IMR-90 (cell line): ENCODE measurements around the gene MOV10L1. TPM values are rescaled to one million over a fixed set of nuclear protein-coding genes. Genes with fewer than 3 reads are reported as not detected.
A peak's percentile ranks its signal among the peaks of the same experiment; 100 is the strongest.

Experiments used
- ATAC-seq: fragments of 200-7000 bp; cut with Tn5 transposase; 2 replicates; pipeline ENCODE4 v1.9.1; 2020; ENCODE audit warnings: low read depth, mild to moderate bottlenecking, moderate library complexity
- BruUV-seq: library from RNA; stranded (reverse); fragments of 400-500 nt; replicated peaks from 2 replicates; lab custom pipeline; 2021; lab: Mats Ljungman, UMichigan
- CTCF ChIA-PET: fragments of 300-600 bp; formaldehyde crosslinking; extraction: SDS; loops from one replicate; lab custom pipeline; 2021; ENCODE audit warnings: antibody characterized with exemption; lab: Yijun Ruan, JAX
- POLR2A ChIA-PET: fragments of 300-600 bp; sonication (Branson Sonifier 250); formaldehyde crosslinking; loops from one replicate; lab custom pipeline; 2022; ENCODE audit warnings: antibody characterized with exemption; ENCODE audit not compliant: unreplicated experiment; lab: Charles Lee
- DNase-seq: peaks from one replicate; pipeline ENCODE4 v3.0.0; 2013
- H2AFZ ChIP-seq: replicated peaks from 2 replicates; pipeline ENCODE3; 2013; ENCODE audit warnings: low read length, mild to moderate bottlenecking; ENCODE audit not compliant: poor library complexity
- H2AK5ac ChIP-seq: 2 replicates; pipeline ENCODE4 v1.6.1; 2013; ENCODE audit warnings: low read depth, low read length, inconsistent platforms
- H2AK9ac ChIP-seq: replicated peaks from 2 replicates; pipeline ENCODE3; 2013; ENCODE audit warnings: mild to moderate bottlenecking, low read depth, low read length, moderate library complexity; ENCODE audit not compliant: poor library complexity
- H2BK120ac ChIP-seq: 2 replicates; pipeline ENCODE4 v1.6.1; 2013; ENCODE audit warnings: low read depth, low read length, inconsistent platforms
- H2BK15ac ChIP-seq: 3 replicates; pipeline ENCODE4 v1.6.1; 2013; ENCODE audit warnings: low read depth, low read length, inconsistent platforms
- H2BK20ac ChIP-seq: 2 replicates; pipeline ENCODE4 v1.6.1; 2013; ENCODE audit warnings: low read depth, mild to moderate bottlenecking, inconsistent platforms, low read length, moderate library complexity
- H2BK5ac ChIP-seq: 2 replicates; pipeline ENCODE4 v1.6.1; 2013; ENCODE audit warnings: mild to moderate bottlenecking, low read depth, low read length, inconsistent platforms; ENCODE audit not compliant: poor library complexity, severe bottlenecking
- H3K14ac ChIP-seq: replicated peaks from 2 replicates; pipeline ENCODE4 v1.6.1; 2013; ENCODE audit warnings: low read depth, low read length, inconsistent platforms
- H3K18ac ChIP-seq: 2 replicates; pipeline ENCODE4 v1.6.1; 2013; ENCODE audit warnings: low read depth, low read length, control low read depth
- H3K23ac ChIP-seq: 2 replicates; pipeline ENCODE4 v1.6.1; 2013; ENCODE audit warnings: low read depth, low read length, inconsistent platforms
- H3K27ac ChIP-seq: 2 replicates; pipeline ENCODE4 v1.5.1; 2013; ENCODE audit warnings: mild to moderate bottlenecking, control low read depth, low read length; ENCODE audit not compliant: insufficient read depth
- H3K27me3 ChIP-seq: 2 replicates; pipeline ENCODE4 v1.6.1; 2013; ENCODE audit warnings: low read length; ENCODE audit not compliant: control insufficient read depth, insufficient read depth
- H3K36me3 ChIP-seq: 2 replicates; pipeline ENCODE4 v1.6.1; 2013; ENCODE audit warnings: low read length, mixed read lengths; ENCODE audit not compliant: control insufficient read depth, insufficient read depth
- H3K4ac ChIP-seq: 2 replicates; pipeline ENCODE4 v1.6.1; 2013; ENCODE audit warnings: low read depth, low read length, inconsistent platforms
- H3K4me1 ChIP-seq: 2 replicates; pipeline ENCODE4 v1.6.1; 2013; ENCODE audit warnings: low read length, mixed read lengths; ENCODE audit not compliant: control insufficient read depth, insufficient read depth
- H3K4me2 ChIP-seq: 2 replicates; pipeline ENCODE4 v1.6.1; 2013; ENCODE audit warnings: low read depth, mild to moderate bottlenecking, control low read depth, low read length, moderate library complexity
- H3K4me3 ChIP-seq: 2 replicates; pipeline ENCODE4 v1.5.1; 2013; ENCODE audit warnings: low read depth, mild to moderate bottlenecking, control low read depth, low read length, moderate library complexity; ENCODE audit not compliant: insufficient read depth
- H3K56ac ChIP-seq: 2 replicates; pipeline ENCODE4 v1.6.1; 2013; ENCODE audit warnings: low read length, inconsistent platforms; ENCODE audit not compliant: insufficient read depth; ENCODE audit errors: extremely low read depth
- H3K79me1 ChIP-seq, 2 experiments: 2 replicates each; pipeline ENCODE4 v1.6.1; 2013; ENCODE audit warnings: low read length in 2 of 2, inconsistent platforms in 1 of 2, low read depth in 1 of 2
- H3K9ac ChIP-seq: 2 replicates; pipeline ENCODE4 v1.6.1; 2013; ENCODE audit warnings: low read depth, low read length, control low read depth
- H3K9me1 ChIP-seq: 2 replicates; pipeline ENCODE4 v1.6.1; 2013; ENCODE audit warnings: low read length, inconsistent platforms; ENCODE audit not compliant: insufficient read depth
- H3K9me3 ChIP-seq: 2 replicates; pipeline ENCODE4 v1.6.1; 2013; ENCODE audit warnings: low read length; ENCODE audit not compliant: control insufficient read depth, insufficient read depth
- H4K20me1 ChIP-seq: 2 replicates; pipeline ENCODE4 v1.6.1; 2013; ENCODE audit warnings: low read length, inconsistent platforms; ENCODE audit not compliant: insufficient read depth
- H4K5ac ChIP-seq: 2 replicates; pipeline ENCODE4 v1.6.1; 2013; ENCODE audit warnings: mild to moderate bottlenecking, low read depth, low read length, control low read depth
- H4K8ac ChIP-seq, 2 experiments: 2 replicates each; pipeline ENCODE4 v1.6.1; 2013; ENCODE audit warnings: low read depth in 2 of 2, low read length in 2 of 2, control low read depth in 1 of 2, inconsistent platforms in 1 of 2
- H4K91ac ChIP-seq: 2 replicates; pipeline ENCODE4 v1.6.1; 2013; ENCODE audit warnings: low read depth, low read length, inconsistent platforms; ENCODE audit not compliant: insufficient read depth
- BHLHE40 ChIP-seq: fragments of 150-350 bp; IDR thresholded peaks from 2 replicates; pipeline ENCODE4 v1.6.1; 2016; ENCODE audit warnings: mild to moderate bottlenecking, low read depth, low read length
- CEBPB ChIP-seq: IDR thresholded peaks from 2 replicates; pipeline ENCODE4 v1.6.1; 2012; ENCODE audit warnings: low read depth, low read length, improper control_type of control experiment
- CHD1 ChIP-seq: IDR thresholded peaks from 2 replicates; pipeline ENCODE4 v1.6.1; 2012; ENCODE audit warnings: low read depth, low read length, improper control_type of control experiment
- FOS ChIP-seq: fragments of 150-350 bp; IDR thresholded peaks from 2 replicates; pipeline ENCODE4 v1.6.1; 2016; ENCODE audit warnings: low read depth, low read length
- MAFK ChIP-seq: IDR thresholded peaks from 2 replicates; pipeline ENCODE4 v1.6.1; 2012; ENCODE audit warnings: low read depth, low read length, improper control_type of control experiment
- MAZ ChIP-seq: IDR thresholded peaks from 2 replicates; pipeline ENCODE4 v1.6.1; 2012; ENCODE audit warnings: low read depth, mild to moderate bottlenecking, low read length, improper control_type of control experiment, moderate library complexity, borderline replicate concordance
- MXI1 ChIP-seq: IDR thresholded peaks from 2 replicates; pipeline ENCODE4 v1.6.1; 2012; ENCODE audit warnings: low read depth, mild to moderate bottlenecking, low read length, moderate library complexity, borderline replicate concordance
- POLR2A ChIP-seq: IDR thresholded peaks from 2 replicates; pipeline ENCODE4 v1.6.1; 2012; ENCODE audit warnings: mild to moderate bottlenecking, low read depth, low read length
- RAD21 ChIP-seq: IDR thresholded peaks from 2 replicates; pipeline ENCODE4 v1.6.1; 2012; ENCODE audit warnings: low read length, improper control_type of control experiment
- RCOR1 ChIP-seq: IDR thresholded peaks from 2 replicates; pipeline ENCODE4 v1.6.1; 2012; ENCODE audit warnings: mild to moderate bottlenecking, low read length, improper control_type of control experiment; ENCODE audit not compliant: insufficient replicate concordance
- SMC3 ChIP-seq: fragments of 150-350 bp; IDR thresholded peaks from 2 replicates; pipeline ENCODE4 v1.6.1; 2016; ENCODE audit warnings: low read depth, mild to moderate bottlenecking, antibody characterized with exemption, low read length, moderate library complexity
- WGBS, 2 experiments: methylation state at CpG; one replicate each; pipeline versions ENCODE4 v1.1.5 to v1.1.7; 2013; ENCODE audit warnings: missing lambda C conversion rate in 2 of 2; ENCODE audit not compliant: insufficient read length in 1 of 2; ENCODE audit errors: extremely low coverage in 2 of 2; 5-methylcytosine and 5-hydroxymethylcytosine counted together
- dilution Hi-C: fragments of 300-500 bp; cut with HindIII; formaldehyde crosslinking; loops from one replicate; pipeline ENCODE4 v1.14.3; 2018; ENCODE audit warnings: low sequenced_read_pairs; ENCODE audit not compliant: unreplicated experiment
- in situ Hi-C: fragments of 300-500 bp; cut with MboI; formaldehyde crosslinking; loops from 3 replicates; pipeline ENCODE4 v1.14.3; 2019; ENCODE audit warnings: low sequenced_read_pairs, inconsistent platforms, mixed read lengths
- intact Hi-C: fragments of 100-400 bp; cut with micrococcal nuclease; formaldehyde crosslinking; loops from 2 replicates; pipeline ENCODE4 v1.10.0; 2022
- polyA plus RNA-seq, 3 experiments: library from polyadenylated mRNA; depleted of rRNA; stranded (reverse); fragments of >200 nt; gene quantifications; 2 replicates each; pipeline ENCODE4 v1.2.3, GENCODE V29; 2012; ENCODE audit warnings: low replicate concordance in 1 of 3
- total RNA-seq: library from RNA; depleted of rRNA; stranded (reverse); fragments of >200 nt; gene quantifications from 2 replicates; pipeline ENCODE4 v1.2.3, GENCODE V29; 2012
- TF ChIP-seq, protein P1 (sequence below): fragments of 150-350 bp; IDR thresholded peaks from 2 replicates; pipeline ENCODE4 v1.6.1; 2016; ENCODE audit warnings: low read depth, mild to moderate bottlenecking, low read length, moderate library complexity, borderline replicate concordance
- TF ChIP-seq, protein P2 (sequence below): conservative IDR thresholded peaks from 2 replicates; pipeline ENCODE4 v1.5.1; 2012; ENCODE audit warnings: mild to moderate bottlenecking, low read depth, low read length, improper control_type of control experiment
- TF ChIP-seq, protein P3 (sequence below): fragments of 150-350 bp; IDR thresholded peaks from 2 replicates; pipeline ENCODE4 v1.6.1; 2017; ENCODE audit warnings: mild to moderate bottlenecking, antibody characterized with exemption, low read length, low read depth

MOV10L1 gene
- total and polyA plus RNA-seq, 2 of the 4 experiments (the other 2 are of a cell fraction) = 0.72 to 1.4 TPM

DNA sequence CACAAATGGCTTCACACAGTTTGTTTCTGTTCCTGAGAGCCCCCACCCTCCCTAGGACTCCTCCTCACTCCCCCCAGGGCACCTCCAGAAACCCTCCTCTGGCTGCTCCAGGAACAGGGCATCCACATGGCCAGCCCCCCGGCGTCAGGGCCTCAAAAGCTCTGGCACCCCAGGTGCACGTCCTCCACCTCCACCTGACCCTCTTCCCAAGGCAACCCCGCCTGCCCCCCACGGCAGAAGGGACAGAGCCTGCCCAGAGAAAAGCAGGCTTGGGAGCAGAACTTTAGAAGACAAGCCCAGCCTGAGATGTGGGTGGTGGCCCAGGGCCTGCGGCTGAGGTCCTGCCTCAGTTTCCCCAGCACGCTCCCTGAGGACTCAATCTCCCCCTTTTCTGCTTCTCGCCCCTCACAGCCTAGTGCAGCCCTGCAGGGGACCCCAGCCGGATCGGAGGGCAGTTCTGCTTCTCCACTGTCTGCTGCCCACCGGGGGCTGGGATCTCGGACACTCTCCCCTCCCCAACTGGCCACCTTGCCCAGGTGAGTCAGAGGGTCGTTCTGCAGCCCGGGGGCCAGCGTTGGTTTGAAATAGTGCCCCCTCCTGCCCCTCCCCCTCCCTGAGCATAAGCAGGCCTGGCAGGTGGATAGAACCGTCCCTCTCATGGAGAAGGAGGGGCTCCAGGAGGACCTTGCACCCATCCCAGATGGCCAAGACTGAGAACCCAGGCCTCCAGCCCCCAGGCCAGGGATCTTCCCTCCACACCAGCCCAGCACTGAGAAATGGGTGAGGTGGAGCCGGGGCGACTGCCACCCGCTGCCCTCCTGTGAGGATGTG lies 93.5 kb downstream of the MOV10L1 start:
- H2BK20ac ChIP-seq = no peak overlapping the region
- dilution Hi-C loops = no loop called here
- 0 out of 3 replicates have a peak overlapping the region, but pooled peaks have one; percentile 38 for H2BK15ac ChIP-seq
- H2AK9ac ChIP-seq = peak overlapping the region; percentile 93
- peak overlapping the region; percentile 80 to 91; a peak in 3 of 4 replicates for H4K8ac ChIP-seq
- H3K23ac ChIP-seq = no peak overlapping the region
- BruUV-seq = no TSS peak
- no peaks in the 10 kb centered on the region for H4K20me1 ChIP-seq
- no peak overlapping the region for H3K4me3 ChIP-seq
- peak overlapping the region; percentile 30; the same call in 1 of the 2 replicates for H3K4ac ChIP-seq
- ChIA-PET CTCF (no interaction called here), POLR2A (no interaction called here)
- H3K56ac ChIP-seq = no peak overlapping the region
- peaks cover 0 to 18% of the 10 kb centered on the region in 2 experiments; a peak in 2 of 4 replicates for H3K79me1 ChIP-seq
- H3K4me1 ChIP-seq = peaks cover 12% of the 10 kb centered on the region
- ATAC-seq (no peak), DNase-seq (no peak)
- no peak overlapping the region for H2BK120ac ChIP-seq
- H3K9me3 ChIP-seq = no peaks in the 10 kb centered on the region
- no peak overlapping the region for H3K14ac ChIP-seq
- H4K5ac ChIP-seq = peak overlapping the region; percentile 28; the same call in 1 of the 2 replicates
- no peak overlapping the region for H3K4me2 ChIP-seq
- H4K91ac ChIP-seq = peak overlapping the region; percentile 61
- no peaks in the 10 kb centered on the region; the same call in 1 of the 2 replicates for H3K27me3 ChIP-seq
- no peak overlapping the region for H3K27ac ChIP-seq
- WGBS, 2 experiments = 96% methylated on average over 5 of the region's 19 CpGs; no CpG with 5 or more reads in 1 of the 2 experiments
- no peak overlapping the region for H2AK5ac ChIP-seq
- no peak overlapping the region for H2BK5ac ChIP-seq
- H3K9me1 ChIP-seq = peaks cover 4% of the 10 kb centered on the region
- no peak overlapping the region for H3K18ac ChIP-seq
- H3K9ac ChIP-seq = no peak overlapping the region
- intact Hi-C loops = no loop called here
- in situ Hi-C loops = no loop called here
- peak overlapping the region; percentile 89 for H2AFZ ChIP-seq
- peaks cover 2% of the 10 kb centered on the region; the same call in 1 of the 2 replicates for H3K36me3 ChIP-seq
- no peak for TF ChIP-seq MXI1
- TF ChIP-seq MAZ = no peak
- no peak for TF ChIP-seq BHLHE40
- no peak for TF ChIP-seq CEBPB
- TF ChIP-seq MAFK = no peak
- TF ChIP-seq, protein P1, sequence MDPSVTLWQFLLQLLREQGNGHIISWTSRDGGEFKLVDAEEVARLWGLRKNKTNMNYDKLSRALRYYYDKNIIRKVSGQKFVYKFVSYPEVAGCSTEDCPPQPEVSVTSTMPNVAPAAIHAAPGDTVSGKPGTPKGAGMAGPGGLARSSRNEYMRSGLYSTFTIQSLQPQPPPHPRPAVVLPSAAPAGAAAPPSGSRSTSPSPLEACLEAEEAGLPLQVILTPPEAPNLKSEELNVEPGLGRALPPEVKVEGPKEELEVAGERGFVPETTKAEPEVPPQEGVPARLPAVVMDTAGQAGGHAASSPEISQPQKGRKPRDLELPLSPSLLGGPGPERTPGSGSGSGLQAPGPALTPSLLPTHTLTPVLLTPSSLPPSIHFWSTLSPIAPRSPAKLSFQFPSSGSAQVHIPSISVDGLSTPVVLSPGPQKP = no peak
- no peak for TF ChIP-seq CHD1
- no peak for TF ChIP-seq RAD21
- no peak for TF ChIP-seq SMC3
- TF ChIP-seq, protein P2, sequence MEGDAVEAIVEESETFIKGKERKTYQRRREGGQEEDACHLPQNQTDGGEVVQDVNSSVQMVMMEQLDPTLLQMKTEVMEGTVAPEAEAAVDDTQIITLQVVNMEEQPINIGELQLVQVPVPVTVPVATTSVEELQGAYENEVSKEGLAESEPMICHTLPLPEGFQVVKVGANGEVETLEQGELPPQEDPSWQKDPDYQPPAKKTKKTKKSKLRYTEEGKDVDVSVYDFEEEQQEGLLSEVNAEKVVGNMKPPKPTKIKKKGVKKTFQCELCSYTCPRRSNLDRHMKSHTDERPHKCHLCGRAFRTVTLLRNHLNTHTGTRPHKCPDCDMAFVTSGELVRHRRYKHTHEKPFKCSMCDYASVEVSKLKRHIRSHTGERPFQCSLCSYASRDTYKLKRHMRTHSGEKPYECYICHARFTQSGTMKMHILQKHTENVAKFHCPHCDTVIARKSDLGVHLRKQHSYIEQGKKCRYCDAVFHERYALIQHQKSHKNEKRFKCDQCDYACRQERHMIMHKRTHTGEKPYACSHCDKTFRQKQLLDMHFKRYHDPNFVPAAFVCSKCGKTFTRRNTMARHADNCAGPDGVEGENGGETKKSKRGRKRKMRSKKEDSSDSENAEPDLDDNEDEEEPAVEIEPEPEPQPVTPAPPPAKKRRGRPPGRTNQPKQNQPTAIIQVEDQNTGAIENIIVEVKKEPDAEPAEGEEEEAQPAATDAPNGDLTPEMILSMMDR = no peak
- TF ChIP-seq RCOR1 = no peak
- no peak for TF ChIP-seq POLR2A
- no peak for TF ChIP-seq FOS
- TF ChIP-seq, protein P3, sequence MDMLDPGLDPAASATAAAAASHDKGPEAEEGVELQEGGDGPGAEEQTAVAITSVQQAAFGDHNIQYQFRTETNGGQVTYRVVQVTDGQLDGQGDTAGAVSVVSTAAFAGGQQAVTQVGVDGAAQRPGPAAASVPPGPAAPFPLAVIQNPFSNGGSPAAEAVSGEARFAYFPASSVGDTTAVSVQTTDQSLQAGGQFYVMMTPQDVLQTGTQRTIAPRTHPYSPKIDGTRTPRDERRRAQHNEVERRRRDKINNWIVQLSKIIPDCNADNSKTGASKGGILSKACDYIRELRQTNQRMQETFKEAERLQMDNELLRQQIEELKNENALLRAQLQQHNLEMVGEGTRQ = no peak
